ENCODE measurements around the gene ENPEP. TPM values are rescaled to one million over a fixed set of nuclear protein-coding genes. Genes with fewer than 3 reads are reported as not detected.
"Not testable (repeated sequence)": the region's sequence is repeated elsewhere in the genome, so short reads cannot be mapped to it uniquely, and the experiment has no call there.

Gene ENPEP
- total RNA-seq, 4 donors from 2014 or later, result 3.7 to 6.3 (median 4.2) TPM

- Histone ChIP-seq H3K36me3 (no peaks in the 10 kb centered on the region), H3K27me3 (no peaks in the 10 kb centered on the region), H3K4me1 (no peaks in the 10 kb centered on the region), H3K4me3 (no peak overlapping the region), H3K27ac (no peak overlapping the region), H3K9me3 (peaks cover 0 to 4% (median 0%) of the 10 kb centered on the region in 4 donors)
- TF ChIP-seq CTCF (IDR thresholded peaks at IDR 0.05), result no peak
- no peak for TF ChIP-seq EP300 (IDR thresholded peaks at IDR 0.05)
- no peak for TF ChIP-seq POLR2A (IDR thresholded peaks at IDR 0.05)
- WGBS, 2 donors, result 86% methylated on average over 5 of the region's 5 CpGs
- no peak for DNase-seq (ENCODE audit: low spot score in 2 of 2)
Measured at GRCh38 chr4:110467400-110467799, 8.6 kb upstream of the ENPEP start.

- TF ChIP-seq CTCF (IDR thresholded peaks at IDR 0.05) (no peak), EP300 (IDR thresholded peaks at IDR 0.05) (no peak), POLR2A (IDR thresholded peaks at IDR 0.05) (no peak)
- no peaks in the 10 kb centered on the region for H3K36me3 ChIP-seq
- H3K27me3 ChIP-seq, result no peaks in the 10 kb centered on the region
- no peak overlapping the region for H3K4me3 ChIP-seq
- peaks cover 0 to 4% (median 0%) of the 10 kb centered on the region in 4 donors for H3K9me3 ChIP-seq
- 56 to 59% methylated on average over 8 of the region's 8 CpGs for WGBS, 2 donors
- no peak for DNase-seq (ENCODE audit: low spot score in 2 of 2)
- no peak overlapping the region for H3K27ac ChIP-seq
- H3K4me1 ChIP-seq, result peaks cover 0 to 13% (median 0%) of the 10 kb centered on the region in 4 donors
Measured at GRCh38 chr4:110472583-110473329, 3.2 kb upstream of the ENPEP start.

- no peak overlapping the region for H3K4me3 ChIP-seq
- WGBS, 2 donors, result 46 to 51% methylated on average over 5 of the region's 5 CpGs
- no peak overlapping the region for H3K27ac ChIP-seq
- H3K4me1 ChIP-seq, result peaks cover 0 to 13% (median 0%) of the 10 kb centered on the region in 4 donors
- H3K36me3 ChIP-seq, result no peaks in the 10 kb centered on the region
- no peak for TF ChIP-seq POLR2A (IDR thresholded peaks at IDR 0.05)
- TF ChIP-seq EP300 (IDR thresholded peaks at IDR 0.05), result no peak
- no peak for TF ChIP-seq CTCF (IDR thresholded peaks at IDR 0.05)
- no peaks in the 10 kb centered on the region for H3K27me3 ChIP-seq
- no peak for DNase-seq (ENCODE audit: low spot score in 2 of 2)
- H3K9me3 ChIP-seq, result peaks cover 0 to 1% (median 0%) of the 10 kb centered on the region in 4 donors
Measured at GRCh38 chr4:110474481-110474880, 1.5 kb upstream of the ENPEP start.

GRCh38 chr4:110475080-110475479, 875 bp upstream of the ENPEP start:
- H3K27ac ChIP-seq, result peak overlapping the region in 1 of 4 donors; percentile 62
- 75 to 77% methylated on average over 7 of the region's 7 CpGs for WGBS, 2 donors

GRCh38 chr4:110477836-110478235, 1.9 kb downstream of the ENPEP start:
- H3K4me1 ChIP-seq, result peaks cover 0 to 27% (median 0%) of the 10 kb centered on the region in 4 donors
- no peak for DNase-seq (ENCODE audit: low spot score in 2 of 2)
- TF ChIP-seq CTCF (IDR thresholded peaks at IDR 0.05), result no peak
- TF ChIP-seq POLR2A (IDR thresholded peaks at IDR 0.05), result no peak
- no peak for TF ChIP-seq EP300 (IDR thresholded peaks at IDR 0.05)
- no peaks in the 10 kb centered on the region for H3K9me3 ChIP-seq
- H3K27me3 ChIP-seq, result no peaks in the 10 kb centered on the region
- no peaks in the 10 kb centered on the region for H3K36me3 ChIP-seq
- H3K4me3 ChIP-seq, result no peak overlapping the region
- no peak overlapping the region for H3K27ac ChIP-seq
- WGBS, 2 donors, result 47 to 51% methylated on average over 1 of the region's 1 CpG

More at GRCh38 chr4:110475080-110475479, 875 bp upstream of the ENPEP start:
- not testable (repeated sequence) for H3K36me3 ChIP-seq; H3K4me3 ChIP-seq; DNase-seq (ENCODE audit: low spot score in 2 of 2); H3K27me3 ChIP-seq; H3K9me3 ChIP-seq
- H3K4me1 ChIP-seq, result peaks cover 0 to 17% (median 0%) of the 10 kb centered on the region in 4 donors

Measured in tibial nerve (tissue), 4 donors.